Endothelial cell of hepatic sinusoid (primary cell): Measurements from ENCODE around the gene PTPRM.

Experiments
- in situ Hi-C: cut with HindIII; loops from 2 replicates; pipeline ENCODE4 v1.10.0; 2017; ENCODE audit warnings: low sequenced_read_pairs

PTPRM gene

DNA sequence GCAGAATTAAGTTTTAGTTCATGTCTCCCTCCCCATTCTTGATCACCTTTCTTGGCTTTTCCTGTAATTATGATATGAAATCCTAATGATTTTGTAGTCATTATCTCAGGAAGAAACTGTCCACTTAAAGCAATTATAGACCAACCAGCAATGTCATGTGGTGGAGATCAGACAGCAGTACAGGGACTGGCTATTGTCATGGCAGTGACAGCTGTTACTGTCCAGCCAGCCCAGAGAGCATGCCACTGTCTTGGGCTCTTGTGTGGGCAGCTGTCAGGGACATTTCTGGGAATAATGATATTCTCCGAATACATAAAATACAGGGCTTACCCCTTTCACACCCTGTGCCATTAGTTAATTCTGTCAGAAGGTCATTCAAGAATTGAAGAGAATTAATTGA lies 686.8 kb downstream of the PTPRM start:
- in situ Hi-C loops: no loop called here

DNA sequence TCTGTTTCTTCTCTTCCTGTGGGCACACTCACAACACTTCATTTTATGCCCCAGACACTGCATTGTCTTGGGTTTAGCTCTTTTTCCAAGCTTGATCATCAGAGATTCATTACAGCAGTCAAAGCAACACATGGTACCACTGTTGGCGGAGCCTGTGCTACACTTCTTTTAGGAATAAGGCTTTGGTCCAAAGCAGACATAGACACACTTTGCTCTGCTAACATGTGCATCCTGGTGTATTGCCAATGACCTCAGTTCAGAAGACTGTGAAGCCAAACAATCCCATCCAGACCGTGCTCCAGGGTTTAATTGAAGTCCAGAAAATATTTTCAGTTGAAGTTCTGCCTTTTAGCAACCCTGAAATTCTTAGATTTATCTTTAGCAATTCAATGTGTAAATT lies 687.5 kb downstream of the PTPRM start:
- in situ Hi-C loops: no loop called here

DNA sequence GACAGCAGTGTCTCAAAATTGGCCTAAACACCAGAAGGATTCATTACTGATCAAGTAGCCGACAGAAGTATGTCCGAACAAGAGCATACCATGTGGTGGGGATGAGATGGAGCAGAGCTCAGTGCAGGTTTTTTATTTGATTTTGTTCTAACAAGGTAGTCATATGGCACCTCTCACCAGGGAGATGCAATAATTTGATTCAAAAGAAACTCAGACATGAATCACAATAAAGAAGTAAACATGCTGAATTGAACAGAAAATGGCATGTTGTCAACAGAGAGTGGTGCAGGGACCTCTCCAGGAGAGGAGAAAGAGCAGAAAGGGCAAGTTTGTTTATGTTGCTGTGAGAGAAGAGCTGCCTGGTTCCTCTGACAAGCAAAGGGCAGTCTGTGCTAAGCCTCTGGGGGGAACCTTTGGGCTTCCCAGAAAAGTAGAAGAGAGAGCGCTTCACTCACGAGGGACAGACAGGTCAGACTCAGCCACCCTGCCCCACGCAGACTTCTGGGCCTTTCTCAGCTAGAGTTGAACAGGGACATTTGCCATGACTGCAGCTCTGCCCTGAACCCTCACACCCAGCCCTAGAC lies 690.8 kb downstream of the PTPRM start:
- in situ Hi-C loops: no loop called here

DNA sequence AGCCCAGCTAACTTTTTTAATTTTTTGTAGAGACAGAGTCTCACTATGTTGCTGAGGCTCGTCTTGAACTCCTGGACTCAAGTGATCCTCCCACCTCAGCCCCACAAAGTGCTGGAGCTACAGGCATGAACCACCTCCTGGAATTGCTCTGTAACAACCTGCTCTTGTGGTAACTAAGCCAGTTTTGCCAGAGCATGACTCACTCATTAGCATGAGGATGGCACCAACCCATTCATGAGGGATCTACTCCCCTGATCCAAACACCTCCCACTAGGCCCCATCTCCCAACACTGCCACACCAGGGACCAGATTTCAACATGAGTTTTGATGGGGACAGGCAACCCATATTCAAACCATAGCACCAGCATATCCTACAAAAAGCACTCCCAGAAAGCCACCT lies 693.2 kb downstream of the PTPRM start:
- in situ Hi-C loops: no loop called here

DNA sequence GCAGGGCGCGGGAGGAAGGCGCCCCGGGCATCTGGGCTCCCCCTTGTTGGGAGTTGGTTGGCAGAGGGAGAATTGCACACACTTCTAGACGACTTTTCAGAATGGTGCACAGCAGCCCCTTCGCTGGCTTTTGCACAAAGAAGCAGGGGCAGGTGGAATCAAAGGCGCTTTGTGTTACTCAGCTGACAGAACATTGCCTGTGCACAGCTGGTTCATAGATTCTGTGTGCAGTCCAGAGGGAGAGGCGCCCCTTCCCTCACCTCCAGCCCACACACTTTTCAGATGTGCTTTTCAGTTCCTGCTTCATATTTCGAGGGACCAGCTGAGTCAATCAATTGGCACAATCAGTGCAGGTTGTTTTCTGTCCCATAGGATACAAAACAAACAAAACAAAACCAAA lies 693.7 kb downstream of the PTPRM start:
- in situ Hi-C loops: no loop called here

DNA sequence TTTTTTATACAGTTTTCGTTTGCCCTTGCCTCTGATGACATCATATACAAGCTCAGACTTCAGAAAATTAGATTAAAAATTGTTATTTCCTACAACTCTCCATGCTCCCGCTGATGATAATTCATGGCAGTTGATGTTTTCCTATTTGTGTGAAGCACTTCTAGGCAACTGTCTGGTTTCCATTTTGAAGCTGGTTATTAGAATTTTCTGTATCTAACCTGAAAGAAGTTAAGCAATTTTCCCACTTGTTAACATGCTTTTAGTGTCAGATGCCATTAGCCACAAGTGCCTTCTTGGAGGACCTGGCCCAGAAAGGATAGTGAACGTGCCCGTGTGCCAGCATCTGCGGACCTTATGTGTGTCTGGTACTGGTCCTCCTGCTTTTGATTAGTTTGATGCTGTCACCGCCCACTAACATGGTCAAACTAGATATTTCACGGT lies 694.6 kb downstream of the PTPRM start:
- in situ Hi-C loops: no loop called here

DNA sequence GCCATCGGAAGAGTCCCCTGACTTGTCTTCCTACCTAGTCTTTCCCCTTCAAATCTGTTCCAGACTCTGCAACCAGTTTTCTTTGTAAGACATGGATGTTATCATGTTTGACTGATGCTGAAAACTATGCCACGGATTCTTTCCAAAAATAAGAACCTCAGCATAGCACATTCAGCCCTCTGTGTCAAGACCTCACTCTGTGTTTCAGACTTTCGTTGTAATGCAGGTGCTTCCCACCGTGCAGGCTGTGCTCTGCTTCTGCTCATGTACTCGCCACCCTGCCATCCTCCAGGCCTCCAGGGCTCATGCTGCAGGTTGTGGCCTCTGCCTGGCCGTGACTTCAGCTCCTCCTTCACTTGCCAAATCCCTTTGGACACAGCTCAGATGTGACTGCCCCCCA lies 695.1 kb downstream of the PTPRM start:
- in situ Hi-C loops: no loop called here

DNA sequence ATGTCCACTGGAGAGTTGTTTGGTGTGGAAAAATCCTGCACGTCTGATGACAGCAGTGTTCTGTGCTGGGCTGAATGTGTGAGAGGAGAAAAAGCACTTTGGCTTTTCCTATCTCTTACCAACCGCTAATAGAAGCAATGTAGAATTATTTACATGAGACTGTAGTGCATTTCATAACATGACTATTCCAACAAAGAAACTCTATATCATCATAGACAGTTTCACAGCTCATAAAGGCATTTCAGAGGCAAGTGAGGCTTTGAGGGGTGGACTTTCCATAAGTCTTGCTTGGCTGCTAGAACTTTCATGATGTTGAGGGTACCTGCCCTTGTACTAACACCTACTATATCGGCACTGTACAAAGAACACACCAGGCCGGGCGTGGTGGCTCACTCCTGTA lies 697.0 kb downstream of the PTPRM start:
- in situ Hi-C loops: no loop called here

DNA sequence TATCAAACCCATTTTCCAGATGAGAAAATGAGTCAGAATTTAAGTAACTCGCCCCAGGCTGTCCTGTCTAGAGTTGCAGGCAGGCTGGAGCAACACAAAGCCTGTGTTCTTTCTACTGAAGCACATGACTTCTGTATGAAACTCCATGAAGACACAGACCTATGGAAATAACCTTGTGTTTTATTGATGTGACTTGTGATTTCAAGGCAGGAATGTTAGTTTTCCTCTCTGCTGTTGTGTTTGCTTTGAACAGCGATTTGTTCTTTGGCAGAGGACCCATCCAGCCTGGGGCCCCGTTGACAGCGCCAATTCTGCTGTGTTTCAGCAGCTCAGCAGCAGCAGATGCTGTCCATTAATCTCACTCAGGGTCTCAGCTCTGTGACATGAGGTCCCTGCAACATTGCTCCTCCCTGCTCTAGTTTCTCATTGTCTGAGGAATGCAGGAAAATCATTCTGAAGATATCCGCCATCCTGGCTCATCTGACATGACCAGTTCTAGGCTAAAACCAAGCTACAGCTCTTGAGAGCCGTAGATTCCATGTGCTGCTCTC lies 697.8 kb downstream of the PTPRM start:
- in situ Hi-C loops: loop anchor here (5.0 kb wide), 2 partner anchors 52 to 97 kb away; no protein-coding TSS in a partner anchor

DNA sequence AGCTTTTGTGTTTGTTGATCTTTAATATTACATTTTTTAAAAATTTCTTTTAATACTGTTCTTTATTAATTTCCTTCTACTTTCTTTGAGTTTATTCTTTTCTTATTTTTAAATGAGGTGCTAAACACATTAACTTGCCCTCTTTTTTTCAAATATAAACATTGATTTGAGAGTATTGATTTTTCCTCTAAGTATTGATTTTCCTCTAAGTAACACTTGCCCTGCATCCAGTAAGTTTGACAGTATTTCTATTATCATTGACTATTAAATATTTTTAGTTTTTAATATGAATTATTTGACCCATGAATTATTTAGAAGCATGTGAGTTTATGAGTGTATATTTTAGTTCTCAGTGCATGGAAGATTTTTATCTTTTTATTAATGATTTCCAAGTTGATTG lies 705.1 kb downstream of the PTPRM start:
- in situ Hi-C loops: no loop called here

DNA sequence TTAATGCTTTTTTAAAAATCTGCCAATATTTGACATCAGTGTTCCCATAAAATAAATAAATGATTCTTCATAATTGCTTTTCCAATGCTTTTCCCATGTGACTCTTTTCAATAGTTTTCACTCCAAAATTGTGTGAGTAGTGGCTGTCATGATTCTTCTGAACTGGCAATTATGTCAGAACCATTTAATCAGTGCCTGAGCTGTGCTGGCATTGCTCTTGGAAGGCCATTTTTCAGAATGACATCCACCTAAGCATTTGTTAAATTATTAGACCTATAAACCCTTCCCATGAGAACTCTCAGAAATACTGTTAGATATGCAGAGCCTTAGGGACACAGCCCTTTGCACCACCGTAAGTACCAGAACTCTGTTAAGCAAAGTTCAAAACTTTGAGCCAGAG lies 707.3 kb downstream of the PTPRM start:
- in situ Hi-C loops: no loop called here

DNA sequence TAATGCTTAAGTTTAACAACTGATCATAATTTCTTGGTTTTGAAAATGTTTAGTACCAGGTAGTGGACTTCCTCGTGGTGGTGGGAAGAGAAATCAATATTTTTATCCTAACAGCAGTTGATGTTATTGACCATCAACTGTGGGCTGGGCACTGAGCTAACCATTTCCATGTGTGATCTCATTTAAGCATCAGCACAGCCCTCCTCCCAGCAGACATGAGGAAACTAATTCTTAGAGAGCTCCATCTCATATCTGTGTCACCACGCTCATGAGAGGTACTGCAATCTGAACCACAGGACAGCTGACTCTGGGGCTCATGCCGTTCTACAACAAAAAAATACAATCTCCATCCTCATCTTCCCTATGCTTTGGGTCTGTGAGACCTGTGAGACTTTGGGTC lies 709.3 kb downstream of the PTPRM start:
- in situ Hi-C loops: no loop called here

DNA sequence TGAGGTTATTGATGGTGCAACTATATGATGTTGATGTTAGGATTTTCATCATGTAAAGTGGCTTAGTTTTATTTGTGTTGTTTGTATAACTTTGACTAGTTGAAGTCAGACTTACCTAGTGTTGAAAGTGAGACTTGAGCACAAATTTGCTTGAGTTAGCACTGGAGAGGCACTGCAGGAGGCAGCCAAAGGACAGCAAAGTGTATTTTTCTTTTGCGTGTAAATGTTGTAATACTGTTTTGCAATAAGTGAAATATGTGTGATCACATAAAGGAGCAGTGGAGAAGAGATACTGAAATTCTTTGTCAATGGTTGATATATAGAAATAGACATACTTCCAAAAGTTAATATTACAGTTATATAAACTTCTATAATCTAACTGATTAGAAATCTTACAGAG lies 710.2 kb downstream of the PTPRM start:
- in situ Hi-C loops: no loop called here

DNA sequence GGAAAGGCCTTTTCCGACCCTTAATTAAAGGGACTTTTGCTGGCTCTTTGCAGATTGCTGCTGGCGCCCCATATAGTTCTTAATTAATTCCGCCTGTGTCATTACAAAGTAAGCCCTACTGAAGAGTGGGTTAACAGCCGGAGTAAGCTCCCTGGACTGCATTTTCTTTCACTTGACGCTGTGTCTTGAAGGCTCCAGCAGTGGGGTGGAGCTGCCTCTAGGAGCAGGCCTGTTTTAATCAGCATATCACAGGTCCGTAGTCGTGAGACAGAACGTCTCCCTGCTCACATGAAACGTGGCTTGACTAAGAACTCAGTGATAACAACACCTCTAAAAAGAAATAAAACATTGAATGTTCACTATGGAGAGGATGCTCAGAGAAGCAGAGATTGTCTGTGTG lies 712.2 kb downstream of the PTPRM start:
- in situ Hi-C loops: no loop called here

DNA sequence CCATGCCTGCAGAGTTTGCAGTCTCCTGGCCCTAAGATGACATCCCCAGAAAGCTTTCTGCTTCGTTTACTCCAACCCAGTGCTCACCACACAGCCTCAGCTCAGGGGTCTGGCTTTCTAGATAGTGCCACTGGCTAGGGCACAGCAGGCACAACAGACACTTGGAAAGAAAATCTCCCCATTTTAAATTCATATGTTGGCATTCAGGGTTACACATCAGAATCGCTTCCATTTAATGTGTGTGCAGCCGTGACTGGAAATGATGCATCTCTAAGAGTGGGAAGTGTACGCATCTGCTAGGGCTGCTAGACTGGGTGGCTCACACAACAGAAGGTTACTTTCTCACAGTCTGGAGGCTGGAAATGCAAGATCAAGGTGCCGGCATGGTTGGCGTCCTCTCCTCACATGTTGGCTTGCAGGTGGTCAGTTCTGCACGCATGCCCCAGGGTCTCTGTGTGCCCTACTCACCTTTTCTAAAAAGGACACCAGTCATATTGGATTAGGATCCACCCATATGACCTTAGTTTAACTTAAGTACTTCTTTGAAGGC lies 712.7 kb downstream of the PTPRM start:
- in situ Hi-C loops: no loop called here

DNA sequence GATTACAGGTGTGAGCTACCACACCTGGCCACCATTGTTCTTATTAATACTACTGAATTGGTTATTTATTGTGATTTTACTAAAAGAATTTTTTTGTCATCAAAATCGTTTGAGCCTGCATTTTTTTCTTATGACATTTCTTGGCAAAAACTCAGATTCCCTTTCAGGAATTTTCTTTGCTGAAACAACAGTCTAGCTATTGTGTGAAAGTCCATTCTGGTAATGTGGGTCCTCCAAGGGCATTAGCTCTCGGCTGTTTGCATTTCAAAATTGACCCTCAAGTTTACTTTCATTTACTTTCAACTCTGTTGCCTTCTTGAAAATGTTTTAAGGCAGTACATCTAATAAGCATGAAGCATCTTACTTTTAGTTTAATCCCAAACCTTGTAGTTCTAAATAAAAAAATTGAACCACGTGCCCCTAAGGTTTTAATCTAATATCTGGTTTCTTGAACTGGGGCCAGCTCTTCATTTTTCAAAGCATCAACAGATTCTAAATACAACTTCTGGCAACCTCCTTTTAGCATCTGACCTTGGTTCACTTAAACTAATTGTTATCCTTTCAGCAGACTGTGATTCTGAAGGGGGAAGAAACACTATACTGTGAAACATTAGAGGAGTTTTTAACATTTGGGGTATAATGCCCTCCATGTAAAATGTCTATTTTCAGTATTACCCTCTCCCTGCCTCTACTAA lies 716.9 kb downstream of the PTPRM start:
- in situ Hi-C loops: no loop called here

DNA sequence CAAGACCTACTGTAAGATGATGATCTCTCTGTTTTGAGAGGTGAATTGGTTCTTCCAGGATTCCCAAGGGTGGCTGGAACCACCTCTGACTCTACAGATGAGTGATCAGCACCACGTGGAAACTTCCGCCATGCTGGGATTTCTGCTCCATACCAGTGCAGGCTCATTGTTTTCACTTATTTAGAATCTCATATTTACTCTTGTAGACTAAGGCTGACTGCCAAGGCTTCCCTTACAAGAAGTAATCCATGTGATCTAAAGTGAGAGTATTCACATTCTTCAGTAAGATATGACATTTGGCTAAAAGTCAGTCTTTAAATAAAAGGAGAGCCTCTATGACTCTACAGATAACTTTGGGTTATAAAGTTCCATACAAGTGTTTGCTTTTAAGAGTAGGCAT lies 719.2 kb downstream of the PTPRM start:
- in situ Hi-C loops: no loop called here

DNA sequence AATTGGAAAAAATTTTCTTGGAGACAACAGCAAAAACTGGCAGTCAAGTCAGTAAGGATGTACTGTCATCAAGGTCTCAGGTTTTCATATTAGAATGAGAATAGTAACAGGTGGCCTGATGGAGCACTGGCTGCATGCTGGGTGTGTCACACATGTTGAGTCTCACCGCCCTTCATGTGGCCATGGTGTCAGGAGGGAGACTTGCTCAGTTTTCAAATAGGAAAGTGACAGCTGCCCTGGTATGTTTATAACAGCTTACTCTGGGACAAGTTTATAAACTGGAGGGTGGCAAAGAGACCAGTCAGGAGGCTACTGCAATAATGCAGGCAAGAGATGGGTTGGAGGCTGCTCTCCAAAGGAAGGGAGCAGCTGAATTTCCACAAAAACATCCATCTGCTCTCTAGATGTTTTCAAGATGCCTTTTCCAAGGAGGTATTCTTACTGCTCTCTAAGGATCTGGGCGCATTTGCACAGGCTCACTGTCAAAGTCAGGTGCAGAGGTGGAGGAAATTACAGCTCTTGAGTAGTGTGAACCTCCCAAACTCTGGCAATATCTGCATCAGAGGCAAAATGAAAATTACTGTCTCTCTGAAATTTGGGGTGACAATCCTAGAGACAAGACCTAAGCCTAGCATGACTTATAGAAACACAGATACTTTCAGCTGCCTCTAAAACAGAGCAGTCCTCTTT lies 720.2 kb downstream of the PTPRM start:
- in situ Hi-C loops: no loop called here

DNA sequence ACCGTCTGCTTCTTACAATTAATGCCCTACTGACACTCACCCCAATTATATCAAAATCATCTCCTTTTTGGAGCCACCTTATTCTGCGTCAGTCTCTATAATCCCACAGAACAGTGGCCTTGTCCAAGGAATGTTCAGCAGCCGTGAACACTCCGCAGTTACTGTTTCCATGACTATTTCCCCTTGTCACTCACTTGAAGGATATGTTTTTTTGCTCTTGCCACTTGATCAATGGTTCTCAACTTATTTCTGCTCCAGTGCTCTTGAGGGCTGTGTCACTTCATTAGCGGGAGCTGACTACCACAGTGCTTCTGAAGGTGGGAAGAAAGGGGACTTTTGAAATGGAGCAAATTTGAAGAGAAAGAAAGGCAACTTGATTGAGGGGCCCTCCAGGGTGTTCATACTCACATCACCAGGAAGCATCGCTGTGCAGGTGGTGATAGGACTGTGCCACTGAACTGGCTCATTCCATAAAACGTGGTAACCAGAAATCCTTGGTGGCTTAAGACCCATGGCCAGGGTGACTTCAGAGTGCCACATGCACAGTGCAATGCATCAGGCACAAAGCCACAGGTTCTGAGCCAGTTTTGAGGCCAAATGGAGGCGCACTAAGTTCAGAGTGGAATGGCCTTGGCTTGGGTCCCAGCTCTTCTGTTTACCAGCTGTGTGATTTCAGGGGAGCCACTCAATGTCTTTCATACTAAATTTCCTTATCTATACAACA lies 721.5 kb downstream of the PTPRM start:
- in situ Hi-C loops: no loop called here

DNA sequence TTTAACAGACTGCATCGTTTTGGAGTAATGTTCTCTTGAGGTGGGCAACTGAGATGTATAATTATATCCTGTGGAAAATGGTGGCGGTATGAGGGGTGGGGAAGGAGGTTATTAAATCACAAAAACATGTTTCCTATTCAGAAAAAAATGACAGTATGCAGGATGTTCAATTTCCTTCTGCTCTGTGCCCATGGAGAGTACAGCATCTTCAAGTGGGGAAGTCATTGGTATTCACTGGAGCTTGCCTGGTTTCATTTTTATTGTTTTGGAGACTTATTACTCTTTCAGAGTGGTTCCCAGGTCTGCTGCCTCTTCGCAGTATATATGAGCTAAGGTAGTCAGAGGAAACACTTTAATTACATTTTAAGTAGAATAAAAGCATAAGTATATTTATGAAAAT lies 723.3 kb downstream of the PTPRM start:
- in situ Hi-C loops: no loop called here

DNA sequence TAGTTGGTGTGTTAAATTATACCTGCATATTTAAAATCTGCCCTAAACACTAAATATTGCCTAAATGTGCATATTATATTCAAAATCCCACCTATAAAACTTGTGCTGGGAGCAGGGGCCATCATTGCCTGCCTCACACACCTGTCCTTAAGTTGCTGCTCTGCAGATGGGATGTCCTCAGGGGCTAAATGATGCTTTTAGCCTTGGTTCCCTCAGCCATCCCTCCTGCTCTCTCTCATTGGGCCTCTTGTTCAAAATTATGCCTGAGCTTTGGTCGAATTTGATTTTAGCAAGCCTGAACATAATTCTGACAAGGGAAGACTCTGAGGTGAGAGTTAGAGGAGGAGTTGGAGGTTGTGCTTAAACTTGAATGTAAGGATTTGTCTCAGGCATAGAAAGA lies 723.8 kb downstream of the PTPRM start:
- in situ Hi-C loops: no loop called here
